IMR-90 (cell line): ENCODE data around the gene ASXL2. TPM values are rescaled to one million over a fixed set of nuclear protein-coding genes. Genes with fewer than 3 reads are reported as not detected.
"Not testable (repeated sequence)": the region's sequence is repeated elsewhere in the genome, so short reads cannot be mapped to it uniquely, and the experiment has no call there.

Experiments used
- ATAC-seq: fragments of 200-7000 bp; cut with Tn5 transposase; 2 replicates; pipeline ENCODE4 v1.9.1; 2020; ENCODE audit warnings: low read depth, mild to moderate bottlenecking, moderate library complexity
- BruUV-seq: library from RNA; stranded (reverse); fragments of 400-500 nt; replicated peaks from 2 replicates; lab custom pipeline; 2021; lab: Mats Ljungman, UMichigan
- CTCF ChIA-PET: fragments of 300-600 bp; formaldehyde crosslinking; extraction: SDS; loops from one replicate; lab custom pipeline; 2021; ENCODE audit warnings: antibody characterized with exemption; lab: Yijun Ruan, JAX
- POLR2A ChIA-PET: fragments of 300-600 bp; sonication (Branson Sonifier 250); formaldehyde crosslinking; loops from one replicate; lab custom pipeline; 2022; ENCODE audit warnings: antibody characterized with exemption; ENCODE audit not compliant: unreplicated experiment; lab: Charles Lee
- DNase-seq: peaks from one replicate; pipeline ENCODE4 v3.0.0; 2013
- H2AFZ ChIP-seq: replicated peaks from 2 replicates; pipeline ENCODE3; 2013; ENCODE audit warnings: low read length, mild to moderate bottlenecking; ENCODE audit not compliant: poor library complexity
- H2AK5ac ChIP-seq: 2 replicates; pipeline ENCODE4 v1.6.1; 2013; ENCODE audit warnings: low read depth, low read length, inconsistent platforms
- H2AK9ac ChIP-seq: replicated peaks from 2 replicates; pipeline ENCODE3; 2013; ENCODE audit warnings: mild to moderate bottlenecking, low read depth, low read length, moderate library complexity; ENCODE audit not compliant: poor library complexity
- H2BK120ac ChIP-seq: 2 replicates; pipeline ENCODE4 v1.6.1; 2013; ENCODE audit warnings: low read depth, low read length, inconsistent platforms
- H2BK15ac ChIP-seq: 3 replicates; pipeline ENCODE4 v1.6.1; 2013; ENCODE audit warnings: low read depth, low read length, inconsistent platforms
- H2BK20ac ChIP-seq: 2 replicates; pipeline ENCODE4 v1.6.1; 2013; ENCODE audit warnings: low read depth, mild to moderate bottlenecking, inconsistent platforms, low read length, moderate library complexity
- H2BK5ac ChIP-seq: 2 replicates; pipeline ENCODE4 v1.6.1; 2013; ENCODE audit warnings: mild to moderate bottlenecking, low read depth, low read length, inconsistent platforms; ENCODE audit not compliant: poor library complexity, severe bottlenecking
- H3K14ac ChIP-seq: replicated peaks from 2 replicates; pipeline ENCODE4 v1.6.1; 2013; ENCODE audit warnings: low read depth, low read length, inconsistent platforms
- H3K18ac ChIP-seq: 2 replicates; pipeline ENCODE4 v1.6.1; 2013; ENCODE audit warnings: low read depth, low read length, control low read depth
- H3K23ac ChIP-seq: 2 replicates; pipeline ENCODE4 v1.6.1; 2013; ENCODE audit warnings: low read depth, low read length, inconsistent platforms
- H3K27ac ChIP-seq: 2 replicates; pipeline ENCODE4 v1.5.1; 2013; ENCODE audit warnings: mild to moderate bottlenecking, control low read depth, low read length; ENCODE audit not compliant: insufficient read depth
- H3K27me3 ChIP-seq: 2 replicates; pipeline ENCODE4 v1.6.1; 2013; ENCODE audit warnings: low read length; ENCODE audit not compliant: control insufficient read depth, insufficient read depth
- H3K36me3 ChIP-seq: 2 replicates; pipeline ENCODE4 v1.6.1; 2013; ENCODE audit warnings: low read length, mixed read lengths; ENCODE audit not compliant: control insufficient read depth, insufficient read depth
- H3K4ac ChIP-seq: 2 replicates; pipeline ENCODE4 v1.6.1; 2013; ENCODE audit warnings: low read depth, low read length, inconsistent platforms
- H3K4me1 ChIP-seq: 2 replicates; pipeline ENCODE4 v1.6.1; 2013; ENCODE audit warnings: low read length, mixed read lengths; ENCODE audit not compliant: control insufficient read depth, insufficient read depth
- H3K4me2 ChIP-seq: 2 replicates; pipeline ENCODE4 v1.6.1; 2013; ENCODE audit warnings: low read depth, mild to moderate bottlenecking, control low read depth, low read length, moderate library complexity
- H3K4me3 ChIP-seq: 2 replicates; pipeline ENCODE4 v1.5.1; 2013; ENCODE audit warnings: low read depth, mild to moderate bottlenecking, control low read depth, low read length, moderate library complexity; ENCODE audit not compliant: insufficient read depth
- H3K56ac ChIP-seq: 2 replicates; pipeline ENCODE4 v1.6.1; 2013; ENCODE audit warnings: low read length, inconsistent platforms; ENCODE audit not compliant: insufficient read depth; ENCODE audit errors: extremely low read depth
- H3K79me1 ChIP-seq, 2 experiments: 2 replicates each; pipeline ENCODE4 v1.6.1; 2013; ENCODE audit warnings: low read length in 2 of 2, inconsistent platforms in 1 of 2, low read depth in 1 of 2
- H3K9ac ChIP-seq: 2 replicates; pipeline ENCODE4 v1.6.1; 2013; ENCODE audit warnings: low read depth, low read length, control low read depth
- H3K9me1 ChIP-seq: 2 replicates; pipeline ENCODE4 v1.6.1; 2013; ENCODE audit warnings: low read length, inconsistent platforms; ENCODE audit not compliant: insufficient read depth
- H3K9me3 ChIP-seq: 2 replicates; pipeline ENCODE4 v1.6.1; 2013; ENCODE audit warnings: low read length; ENCODE audit not compliant: control insufficient read depth, insufficient read depth
- H4K20me1 ChIP-seq: 2 replicates; pipeline ENCODE4 v1.6.1; 2013; ENCODE audit warnings: low read length, inconsistent platforms; ENCODE audit not compliant: insufficient read depth
- H4K5ac ChIP-seq: 2 replicates; pipeline ENCODE4 v1.6.1; 2013; ENCODE audit warnings: mild to moderate bottlenecking, low read depth, low read length, control low read depth
- H4K8ac ChIP-seq, 2 experiments: 2 replicates each; pipeline ENCODE4 v1.6.1; 2013; ENCODE audit warnings: low read depth in 2 of 2, low read length in 2 of 2, control low read depth in 1 of 2, inconsistent platforms in 1 of 2
- H4K91ac ChIP-seq: 2 replicates; pipeline ENCODE4 v1.6.1; 2013; ENCODE audit warnings: low read depth, low read length, inconsistent platforms; ENCODE audit not compliant: insufficient read depth
- BHLHE40 ChIP-seq: fragments of 150-350 bp; IDR thresholded peaks from 2 replicates; pipeline ENCODE4 v1.6.1; 2016; ENCODE audit warnings: mild to moderate bottlenecking, low read depth, low read length
- CEBPB ChIP-seq: IDR thresholded peaks from 2 replicates; pipeline ENCODE4 v1.6.1; 2012; ENCODE audit warnings: low read depth, low read length, improper control_type of control experiment
- RAD21 ChIP-seq: IDR thresholded peaks from 2 replicates; pipeline ENCODE4 v1.6.1; 2012; ENCODE audit warnings: low read length, improper control_type of control experiment
- WGBS, 2 experiments: methylation state at CpG; one replicate each; pipeline versions ENCODE4 v1.1.5 to v1.1.7; 2013; ENCODE audit warnings: missing lambda C conversion rate in 2 of 2; ENCODE audit not compliant: insufficient read length in 1 of 2; ENCODE audit errors: extremely low coverage in 2 of 2; 5-methylcytosine and 5-hydroxymethylcytosine counted together
- dilution Hi-C: fragments of 300-500 bp; cut with HindIII; formaldehyde crosslinking; loops from one replicate; pipeline ENCODE4 v1.14.3; 2018; ENCODE audit warnings: low sequenced_read_pairs; ENCODE audit not compliant: unreplicated experiment
- in situ Hi-C: fragments of 300-500 bp; cut with MboI; formaldehyde crosslinking; loops from 3 replicates; pipeline ENCODE4 v1.14.3; 2019; ENCODE audit warnings: low sequenced_read_pairs, inconsistent platforms, mixed read lengths
- intact Hi-C: fragments of 100-400 bp; cut with micrococcal nuclease; formaldehyde crosslinking; loops from 2 replicates; pipeline ENCODE4 v1.10.0; 2022
- polyA plus RNA-seq, 3 experiments: library from polyadenylated mRNA; depleted of rRNA; stranded (reverse); fragments of >200 nt; gene quantifications; 2 replicates each; pipeline ENCODE4 v1.2.3, GENCODE V29; 2012; ENCODE audit warnings: low replicate concordance in 1 of 3
- total RNA-seq: library from RNA; depleted of rRNA; stranded (reverse); fragments of >200 nt; gene quantifications from 2 replicates; pipeline ENCODE4 v1.2.3, GENCODE V29; 2012

The ASXL2 gene
- total and polyA plus RNA-seq, 2 of the 4 experiments (the other 2 are of a cell fraction): 5.3 to 8.1 TPM

DNA sequence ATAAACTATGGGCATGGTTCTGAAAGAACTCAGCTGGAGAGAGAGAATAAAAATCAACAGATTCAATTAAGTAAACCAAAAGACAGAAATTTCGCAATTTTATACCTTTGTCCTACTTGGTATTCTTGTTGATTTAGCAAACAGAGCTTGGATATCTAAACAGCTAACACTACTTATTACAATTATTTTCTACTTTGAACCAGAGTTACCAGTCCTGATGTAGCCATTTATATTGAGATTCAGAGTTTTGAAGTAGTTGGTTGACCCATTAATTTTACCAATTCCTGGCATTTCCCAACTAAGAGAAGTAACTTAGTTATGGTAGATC lies 48.9 kb downstream of the ASXL2 start:
- Histone ChIP-seq H2BK120ac (no peak overlapping the region), H3K79me1 (peaks cover 22 to 42% of the 10 kb centered on the region in 2 experiments), H3K27ac (no peak overlapping the region; the same call in 1 of the 2 replicates), H2BK5ac (peak overlapping the region; percentile 28), H3K23ac (no peak overlapping the region), H3K9ac (no peak overlapping the region), H3K4me2 (no peak overlapping the region), H2AK9ac (no peak overlapping the region), H3K4me3 (no peak overlapping the region), H3K14ac (no peak overlapping the region), H2BK20ac (no peak overlapping the region), H4K91ac (no peak overlapping the region), H4K20me1 (peaks cover 16% of the 10 kb centered on the region; the same call in 1 of the 2 replicates), H3K18ac (no peak overlapping the region), H4K8ac (no peak overlapping the region), H3K9me1 (0 out of 2 replicates have a peak, but pooled peaks cover 2% of the 10 kb centered on the region), H2BK15ac (no peak overlapping the region), H3K36me3 (peaks cover 3% of the 10 kb centered on the region; the same call in 1 of the 2 replicates), H2AFZ (no peak overlapping the region), H4K5ac (no peak overlapping the region), H3K4ac (no peak overlapping the region), H3K27me3 (no peaks in the 10 kb centered on the region), H3K4me1 (peaks cover 5% of the 10 kb centered on the region), H2AK5ac (no peak overlapping the region), H3K9me3 (0 out of 2 replicates have a peak, but pooled peaks cover 6% of the 10 kb centered on the region), H3K56ac (no peak overlapping the region)
- TF ChIP-seq CEBPB (peak; percentile 80), RAD21 (no peak), BHLHE40 (no peak)
- dilution Hi-C loops (no loop called here), intact Hi-C loops (no loop called here), in situ Hi-C loops (no loop called here)
- CTCF ChIA-PET: interaction anchor here (0.5 kb wide), 1 partner anchor 1201 kb away, joined by 3 read pairs; no protein-coding TSS in a partner anchor
- POLR2A ChIA-PET: no interaction called here
- BruUV-seq: no TSS peak
- peak; percentile 25 for DNase-seq
- peak; percentile 62 for ATAC-seq
- no CpG with 5 or more reads among the region's 1 CpG for WGBS, 2 experiments

DNA sequence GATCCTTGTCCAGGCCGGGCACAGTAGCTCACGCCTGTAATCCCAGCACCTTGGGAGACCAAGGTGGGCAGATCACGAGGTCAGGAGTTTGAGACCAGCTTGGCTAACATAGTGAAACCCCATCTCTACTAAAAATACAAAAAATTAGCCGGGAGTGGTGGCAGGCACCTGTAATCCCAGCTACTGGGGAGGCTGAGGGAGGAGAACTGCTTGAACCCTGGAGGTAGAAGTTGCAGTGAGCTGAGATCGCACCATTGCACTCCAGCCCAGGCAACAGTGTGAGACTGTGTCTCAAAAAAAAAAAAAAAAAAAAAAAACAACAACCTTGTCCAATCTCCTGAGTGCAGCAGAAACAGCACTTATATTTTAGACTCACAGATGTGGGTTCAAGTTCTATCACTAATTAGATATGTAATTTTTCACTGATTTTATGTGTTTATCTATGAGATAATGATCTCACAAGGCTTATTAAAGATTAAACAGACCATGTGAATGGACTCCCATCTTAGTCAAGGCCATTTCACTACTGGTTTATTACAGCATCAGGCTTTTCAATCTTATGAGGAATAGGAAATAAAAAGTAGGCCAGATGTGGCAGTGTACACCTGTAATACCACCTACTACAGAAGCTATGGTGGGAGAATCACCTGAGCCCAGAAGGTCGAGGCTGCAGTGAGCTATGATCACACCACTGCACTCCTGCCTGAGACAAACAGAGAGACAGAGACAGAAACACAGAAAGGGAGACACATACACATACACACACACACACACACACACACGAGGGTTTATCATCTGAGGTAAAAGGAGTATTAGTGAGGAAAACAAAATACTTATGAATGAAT lies 49.5 kb downstream of the ASXL2 start:
- dilution Hi-C loops: not testable (repeated sequence)

More for the DNA sequence above, 49.5 kb downstream of the ASXL2 start:
- H3K4me1 ChIP-seq, H2AK5ac ChIP-seq, POLR2A ChIA-PET, H2BK20ac ChIP-seq, H3K36me3 ChIP-seq, H3K9me1 ChIP-seq, H3K56ac ChIP-seq, H2BK120ac ChIP-seq, CTCF ChIA-PET, H3K14ac ChIP-seq, H2AFZ ChIP-seq, H3K4ac ChIP-seq, H4K5ac ChIP-seq, H4K8ac ChIP-seq, DNase-seq, BruUV-seq, H3K9me3 ChIP-seq, H3K27me3 ChIP-seq, H2BK15ac ChIP-seq, H3K4me3 ChIP-seq, H4K91ac ChIP-seq, in situ Hi-C loops, H2AK9ac ChIP-seq, intact Hi-C loops, H3K9ac ChIP-seq: not testable (repeated sequence)
- Histone ChIP-seq H3K23ac (peak overlapping the region; percentile 55; the same call in 1 of the 2 replicates), H2BK5ac (peak overlapping the region; percentile 60), H3K27ac (peak overlapping the region; percentile 16; the same call in 1 of the 2 replicates), H4K20me1 (peaks cover 16% of the 10 kb centered on the region; the same call in 1 of the 2 replicates), H3K4me2 (peak overlapping the region; percentile 37), H3K79me1 (peaks cover 22 to 40% of the 10 kb centered on the region in 2 experiments), H3K18ac (0 out of 2 replicates have a peak overlapping the region, but pooled peaks have one; percentile 3)
- WGBS, 2 experiments: no CpG with 5 or more reads among the region's 7 CpGs
- peak; percentile 51 for ATAC-seq
